Erythroblast (primary cell): ENCODE data around the gene KCNT1.
"Not testable (repeated sequence)": the region's sequence is repeated elsewhere in the genome, so short reads cannot be mapped to it uniquely, and the experiment has no call there.

Source experiments
- DNase-seq, 2 experiments: peaks; one replicate each; lab custom pipeline; 2025; lab: John Stamatoyannopoulos, UW
- GATA1 ChIP-seq: IDR thresholded peaks from 2 replicates; pipeline ENCODE4 v1.6.1; 2011; ENCODE audit warnings: low read depth, mild to moderate bottlenecking, control low read depth, low read length, moderate library complexity
- POLR2A ChIP-seq: IDR thresholded peaks from 2 replicates; pipeline ENCODE4 v1.6.1; 2011; ENCODE audit warnings: mild to moderate bottlenecking, low read length

KCNT1 gene

DNA sequence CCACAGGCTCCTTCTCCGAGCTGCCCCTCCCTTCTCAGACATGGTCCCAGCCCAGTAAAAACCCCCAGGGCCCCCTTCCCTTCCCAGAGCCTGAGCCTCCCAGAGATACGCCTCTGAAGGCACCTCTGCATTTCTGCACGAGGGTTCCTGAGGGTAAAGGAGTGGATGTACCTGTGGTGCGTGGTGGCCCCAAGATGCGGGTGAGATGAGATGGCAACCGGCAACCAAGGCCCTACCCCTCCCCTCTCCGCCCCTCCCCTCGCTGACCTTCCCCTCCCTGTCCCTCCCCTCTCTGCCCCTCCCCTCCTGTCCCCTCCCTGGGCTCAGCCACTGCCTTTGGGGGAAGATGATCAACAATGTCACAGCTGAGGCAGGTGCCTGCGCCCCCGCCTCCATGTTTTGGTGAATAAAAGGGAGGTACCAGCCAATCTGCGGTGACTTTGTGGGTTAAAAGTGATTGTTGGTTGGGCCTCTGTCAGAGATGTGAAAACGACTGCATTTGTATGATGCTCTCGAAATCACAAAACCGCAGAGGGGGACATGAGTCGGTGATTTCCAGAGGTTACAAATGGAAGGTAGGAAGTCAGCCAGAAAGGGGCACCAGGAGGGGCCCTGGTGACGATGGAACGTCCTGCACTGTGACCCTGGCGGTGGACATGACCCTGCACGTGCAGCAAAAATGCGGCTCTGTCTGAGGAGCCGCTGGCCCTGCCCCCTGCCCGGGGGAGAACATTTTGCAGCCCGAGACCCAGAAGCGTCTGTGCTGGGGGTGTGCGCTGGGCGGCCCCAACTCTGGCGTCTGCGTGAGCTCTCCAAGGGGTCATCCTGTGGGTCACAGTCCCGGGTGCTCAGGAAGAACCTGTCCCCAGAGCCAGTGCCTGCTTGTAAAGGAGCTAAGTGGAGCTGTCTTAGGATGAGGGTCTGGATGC, 35.2 kb upstream of the KCNT1 start:
- TF ChIP-seq GATA1 (no peak), POLR2A (no peak)
- no peak for DNase-seq

GRCh38 chr9:135667463-135668001, 34.5 kb upstream of the KCNT1 start:
- no peak for DNase-seq
- TF ChIP-seq POLR2A, result no peak
- TF ChIP-seq GATA1, result no peak

DNA sequence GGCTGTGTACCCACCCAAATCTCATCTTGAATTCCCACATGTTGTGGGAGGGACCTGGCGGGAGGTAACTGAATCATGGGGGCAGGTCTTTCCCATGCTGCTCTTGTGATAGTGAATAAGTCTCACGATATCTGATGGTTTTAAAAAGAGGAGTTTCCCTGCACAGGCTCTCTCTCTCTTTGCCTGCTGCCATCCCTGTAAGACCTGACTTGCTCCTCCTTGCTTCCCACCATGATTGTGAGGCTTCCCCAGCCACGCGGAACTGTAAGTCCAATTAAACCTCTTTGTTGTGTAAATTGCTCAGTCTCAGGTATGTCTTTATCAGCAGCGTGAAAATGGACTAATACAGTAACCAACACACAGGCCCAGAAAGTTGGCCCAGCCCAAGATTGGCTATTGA, 33.0 kb upstream of the KCNT1 start:
- DNase-seq, result not testable (repeated sequence)

DNA sequence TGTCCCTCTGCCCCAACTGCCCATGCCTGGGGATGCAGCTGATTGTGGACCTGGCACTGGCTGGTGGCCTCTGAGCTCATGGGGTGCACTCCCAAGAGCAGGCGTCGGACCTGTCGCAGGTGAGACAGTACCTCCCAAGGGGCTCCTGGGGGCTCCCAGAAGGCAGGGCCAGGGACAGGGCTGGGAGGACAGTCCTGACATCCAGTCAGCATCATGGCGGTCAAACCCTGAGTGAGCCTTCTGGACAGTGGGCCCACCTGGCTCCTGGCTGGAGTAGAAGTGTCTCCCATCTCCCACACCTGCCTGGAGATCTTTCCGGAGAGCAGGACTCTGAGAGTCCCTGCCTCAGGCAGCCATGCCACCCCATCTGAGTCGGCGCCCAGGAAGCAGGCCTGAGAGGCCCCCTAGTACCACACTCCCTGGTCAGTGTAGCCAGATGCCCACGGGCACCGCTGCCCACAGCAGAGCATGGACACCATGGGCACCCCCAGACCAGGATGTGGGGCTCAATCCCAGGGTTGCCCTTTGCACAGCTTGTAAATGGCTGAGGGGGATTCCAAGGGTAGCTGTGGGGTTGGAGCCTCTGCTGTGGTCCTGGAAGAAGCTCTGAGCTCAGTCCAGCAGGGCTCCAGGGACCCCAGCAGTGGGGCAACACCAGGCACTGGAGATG, 32.2 kb upstream of the KCNT1 start:
- DNase-seq, result no peak
- TF ChIP-seq GATA1 (no peak), POLR2A (no peak)

GRCh38 chr9:135670721-135671590, 31.0 kb upstream of the KCNT1 start:
- TF ChIP-seq POLR2A (no peak), GATA1 (no peak)
- no peak for DNase-seq

DNA sequence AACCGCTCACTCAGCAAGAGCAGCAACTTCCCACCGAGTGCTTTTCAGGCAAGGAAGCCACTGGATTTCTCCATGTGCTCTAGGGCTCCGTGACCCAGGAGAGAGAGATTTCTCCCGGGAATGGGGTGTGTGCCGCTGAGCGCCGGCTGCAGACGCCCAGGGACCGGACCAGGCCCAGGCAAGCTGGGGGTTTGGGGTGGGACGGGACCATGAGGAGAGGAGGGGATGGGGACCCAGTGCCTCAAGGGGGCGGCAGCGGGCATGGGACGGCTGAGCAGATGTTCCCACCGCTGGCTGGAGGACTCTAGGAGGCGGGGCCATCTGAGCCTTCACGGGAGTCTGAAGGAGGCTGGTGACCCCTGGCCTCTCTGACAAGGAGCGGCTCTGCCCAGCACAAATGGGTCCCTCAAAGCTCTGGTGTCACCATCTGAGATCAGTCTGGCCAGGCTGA, 30.4 kb upstream of the KCNT1 start:
- no peak for DNase-seq
- TF ChIP-seq GATA1 (no peak), POLR2A (no peak)

GRCh38 chr9:135672786-135673185, 29.2 kb upstream of the KCNT1 start:
- not testable (repeated sequence) for DNase-seq

GRCh38 chr9:135673941-135674340, 28.0 kb upstream of the KCNT1 start:
- no peak for TF ChIP-seq GATA1
- TF ChIP-seq POLR2A, result no peak
- DNase-seq, result no peak

GRCh38 chr9:135674977-135675376, 27.0 kb upstream of the KCNT1 start:
- TF ChIP-seq GATA1 (no peak), POLR2A (no peak)
- no peak for DNase-seq

DNA sequence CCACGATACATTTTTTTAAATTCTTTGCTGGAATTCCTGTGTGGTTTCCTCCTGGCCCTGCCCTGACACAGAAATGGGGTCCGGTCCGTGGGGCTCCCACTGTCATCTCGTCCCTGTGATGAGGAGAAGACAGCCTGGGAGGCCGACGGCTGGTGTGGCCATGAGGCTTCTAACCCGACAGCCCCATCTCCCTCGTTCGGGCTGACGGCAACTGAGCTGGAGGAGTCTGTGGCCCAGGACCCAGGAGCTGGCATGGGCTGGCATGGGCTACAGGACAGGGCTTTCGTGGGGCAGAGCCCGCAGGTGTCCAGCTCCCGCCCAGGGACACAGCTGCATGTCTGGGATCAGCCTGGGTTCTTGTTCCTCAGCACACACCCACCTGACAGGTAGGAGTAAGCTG, 25.1 kb upstream of the KCNT1 start:
- no peak for DNase-seq
- TF ChIP-seq POLR2A, result no peak
- no peak for TF ChIP-seq GATA1

- DNase-seq, result no peak
- TF ChIP-seq POLR2A, result no peak
- no peak for TF ChIP-seq GATA1
Observed at GRCh38 chr9:135677641-135678168, 24.3 kb upstream of the KCNT1 start.

GRCh38 chr9:135678236-135679017, 23.6 kb upstream of the KCNT1 start:
- no peak for DNase-seq
- TF ChIP-seq POLR2A, result no peak
- no peak for TF ChIP-seq GATA1

GRCh38 chr9:135680056-135680455, 21.9 kb upstream of the KCNT1 start:
- no peak for DNase-seq
- TF ChIP-seq POLR2A (no peak), GATA1 (no peak)
